ENCODE data around the gene SOX11. TPM values are rescaled to one million over a fixed set of nuclear protein-coding genes. Genes with fewer than 3 reads are reported as not detected.

SOX11 gene
- total RNA-seq, 1 donor from 2014 or later = 19.2 TPM

GRCh38 chr2:5748391-5748790 lies 56.2 kb downstream of the SOX11 start:
- H3K9me3 Mint-ChIP-seq (ENCODE audit: unreplicated experiment) = peaks cover 9% of the 10 kb centered on the region

GRCh38 chr2:5748946-5749345 lies 56.8 kb downstream of the SOX11 start:
- no peak overlapping the region for H3K27ac Mint-ChIP-seq (ENCODE audit: unreplicated experiment)

More at GRCh38 chr2:5748391-5748790, 56.2 kb downstream of the SOX11 start:
- no peaks in the 10 kb centered on the region for H3K9me3 ChIP-seq (ENCODE audit: insufficient read depth, low read depth, low read length)
- H3K9ac ChIP-seq (ENCODE audit: low read length) = no peak overlapping the region
- no peaks in the 10 kb centered on the region for H3K36me3 Mint-ChIP-seq (ENCODE audit: low read depth, unreplicated experiment)
- no peak overlapping the region for H3K27ac Mint-ChIP-seq (ENCODE audit: unreplicated experiment)
- no peak overlapping the region for H3K4me3 Mint-ChIP-seq (ENCODE audit: unreplicated experiment)
- H3K36me3 ChIP-seq (ENCODE audit: insufficient read depth, low read length) = no peaks in the 10 kb centered on the region
- peaks cover 18% of the 10 kb centered on the region for H3K27me3 Mint-ChIP-seq (ENCODE audit: low read depth, unreplicated experiment)
- DNase-seq (ENCODE audit: low read depth) (no peak), FAIRE-seq (no peak)
- no peaks in the 10 kb centered on the region for H4K20me1 ChIP-seq (ENCODE audit: insufficient read depth, low read length)
- H3K79me2 ChIP-seq (ENCODE audit: insufficient read depth, low read length) = no peaks in the 10 kb centered on the region
- H3K4me2 ChIP-seq (ENCODE audit: low read length) = no peak overlapping the region
- no peak overlapping the region for H3K4me3 ChIP-seq (ENCODE audit: insufficient read depth, low read depth, low read length)
- no peak overlapping the region for H3K27ac ChIP-seq (ENCODE audit: low read depth, low read length)
- TF ChIP-seq CTCF (IDR thresholded peaks at IDR 0.05; ENCODE audit: insufficient read depth, low read depth, low read length) = no peak
- no peak for TF ChIP-seq EZH2 (IDR thresholded peaks at IDR 0.05; ENCODE audit: insufficient read depth, low read length)
- peaks cover 1% of the 10 kb centered on the region for H3K4me1 Mint-ChIP-seq (ENCODE audit: low read depth, unreplicated experiment)
- no peaks in the 10 kb centered on the region for H3K4me1 ChIP-seq (ENCODE audit: insufficient read depth, low read length)
- H3K27me3 ChIP-seq (ENCODE audit: insufficient read depth, low read length) = no peaks in the 10 kb centered on the region
- no peak overlapping the region for H2AFZ ChIP-seq (ENCODE audit: low read depth, low read length)

More at GRCh38 chr2:5748946-5749345, 56.8 kb downstream of the SOX11 start:
- H3K4me3 Mint-ChIP-seq (ENCODE audit: unreplicated experiment) = no peak overlapping the region
- H3K27me3 Mint-ChIP-seq (ENCODE audit: low read depth, unreplicated experiment) = peaks cover 14% of the 10 kb centered on the region
- H3K4me3 ChIP-seq (ENCODE audit: insufficient read depth, low read depth, low read length) = no peak overlapping the region
- DNase-seq (ENCODE audit: low read depth) (peak; percentile 12), FAIRE-seq (no peak)
- no peaks in the 10 kb centered on the region for H3K36me3 ChIP-seq (ENCODE audit: insufficient read depth, low read length)
- H3K9me3 Mint-ChIP-seq (ENCODE audit: unreplicated experiment) = peaks cover 9% of the 10 kb centered on the region
- no peaks in the 10 kb centered on the region for H4K20me1 ChIP-seq (ENCODE audit: insufficient read depth, low read length)
- H2AFZ ChIP-seq (ENCODE audit: low read depth, low read length) = no peak overlapping the region
- H3K36me3 Mint-ChIP-seq (ENCODE audit: low read depth, unreplicated experiment) = no peaks in the 10 kb centered on the region
- peaks cover 1% of the 10 kb centered on the region for H3K4me1 Mint-ChIP-seq (ENCODE audit: low read depth, unreplicated experiment)
- no peaks in the 10 kb centered on the region for H3K9me3 ChIP-seq (ENCODE audit: insufficient read depth, low read depth, low read length)
- TF ChIP-seq CTCF (IDR thresholded peaks at IDR 0.05; ENCODE audit: insufficient read depth, low read depth, low read length) (no peak), EZH2 (IDR thresholded peaks at IDR 0.05; ENCODE audit: insufficient read depth, low read length) (no peak)
- H3K79me2 ChIP-seq (ENCODE audit: insufficient read depth, low read length) = no peaks in the 10 kb centered on the region
- H3K27ac ChIP-seq (ENCODE audit: low read depth, low read length) = no peak overlapping the region
- no peaks in the 10 kb centered on the region for H3K4me1 ChIP-seq (ENCODE audit: insufficient read depth, low read length)
- peak overlapping the region; percentile 10 for H3K4me2 ChIP-seq (ENCODE audit: low read length)
- no peak overlapping the region for H3K9ac ChIP-seq (ENCODE audit: low read length)
- H3K27me3 ChIP-seq (ENCODE audit: insufficient read depth, low read length) = no peaks in the 10 kb centered on the region
